HL-60/S4 treated with phorbol 12-myristate 13-acetate at 8.2 ng/mL for 4 days and 3 days (cell line): ENCODE measurements around the gene CTR9.

ENCODE experiments used
- in situ Hi-C: fragments of 300-500 bp; cut with MboI; formaldehyde crosslinking; loops from 2 replicates; pipeline ENCODE4 v1.15.0; 2022; ENCODE audit warnings: low sequenced_read_pairs

Gene CTR9

DNA sequence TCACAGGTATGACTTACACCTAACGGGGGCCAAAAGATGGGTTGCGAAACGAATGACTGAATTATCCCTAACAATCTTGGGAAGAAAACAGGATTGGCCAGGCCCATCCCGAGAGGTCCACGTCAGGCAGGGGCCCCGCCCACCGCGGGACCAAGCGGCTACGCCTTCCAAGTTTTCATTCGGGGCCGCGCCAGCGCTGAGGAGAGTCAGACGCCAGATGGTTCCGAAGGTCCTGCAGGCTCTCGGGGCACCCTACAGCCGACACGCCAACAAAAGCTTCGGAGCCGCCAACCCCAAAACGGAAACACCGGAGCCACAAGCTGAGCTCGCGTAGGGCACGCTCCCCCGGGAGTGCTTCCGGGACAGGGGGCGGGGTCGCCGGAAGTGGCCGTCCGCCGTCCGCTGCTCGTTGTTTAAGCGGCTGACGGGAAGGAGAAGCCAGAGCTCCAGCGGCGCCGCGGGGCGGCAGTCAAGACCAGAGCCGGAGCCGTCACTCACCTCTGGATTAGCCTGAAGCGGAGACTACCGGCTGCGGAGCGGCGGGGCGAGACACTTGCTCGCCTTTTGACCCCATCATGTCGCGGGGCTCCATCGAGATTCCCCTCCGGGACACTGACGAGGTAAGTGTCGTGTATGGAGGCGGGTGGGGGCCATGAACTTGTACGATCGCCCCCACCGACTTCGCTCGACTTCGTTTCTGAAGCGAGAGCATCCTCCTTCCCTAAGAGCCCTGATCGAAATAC lies at the start of gene CTR9:
Gene CTR9 (plus strand): TSS at position 409 of the 743 bp plus-strand sequence. CDS start 167 bp downstream, at position 576.
- in situ Hi-C loops: no loop called here

DNA sequence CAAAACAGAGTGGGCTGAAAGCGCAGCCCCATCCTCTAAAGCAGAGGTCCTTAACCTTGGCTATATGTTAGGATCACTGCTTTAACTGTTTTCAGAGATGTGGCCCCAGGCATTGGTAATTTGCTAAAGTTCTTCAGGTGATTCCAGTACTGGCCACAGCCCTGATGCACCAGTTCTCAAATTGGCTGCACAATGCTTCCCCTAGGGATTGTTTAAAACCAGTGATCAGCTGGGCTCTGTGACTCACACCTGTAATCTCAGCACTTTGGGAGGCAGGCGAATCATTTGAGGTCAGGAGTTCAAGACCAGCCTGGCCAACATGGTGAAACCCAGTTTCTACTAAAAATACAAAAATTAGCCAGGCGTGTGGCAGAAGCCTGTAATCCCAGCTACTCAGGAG lies 49.1 kb upstream of the CTR9 start:
- in situ Hi-C loops: no loop called here

DNA sequence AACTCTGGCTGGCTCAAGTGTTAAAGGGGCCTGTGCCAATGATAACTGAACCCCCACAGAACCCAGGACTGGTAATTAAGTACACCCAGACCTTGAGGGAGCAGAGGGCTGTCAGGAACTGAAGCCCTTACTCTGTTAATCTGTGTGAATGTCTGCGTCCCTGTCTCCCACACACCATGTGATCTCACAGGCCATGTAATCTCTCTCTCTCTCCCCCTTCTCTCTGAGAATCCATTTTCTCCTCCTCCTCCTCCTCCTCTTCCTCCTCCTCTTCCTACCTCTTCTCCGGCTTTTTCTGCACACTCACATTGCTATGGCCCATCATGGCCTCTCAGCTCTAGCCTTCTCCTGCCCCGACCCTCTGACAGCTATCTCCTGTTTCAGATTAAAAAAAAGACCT lies 42.9 kb upstream of the CTR9 start:
- in situ Hi-C loops: no loop called here

DNA sequence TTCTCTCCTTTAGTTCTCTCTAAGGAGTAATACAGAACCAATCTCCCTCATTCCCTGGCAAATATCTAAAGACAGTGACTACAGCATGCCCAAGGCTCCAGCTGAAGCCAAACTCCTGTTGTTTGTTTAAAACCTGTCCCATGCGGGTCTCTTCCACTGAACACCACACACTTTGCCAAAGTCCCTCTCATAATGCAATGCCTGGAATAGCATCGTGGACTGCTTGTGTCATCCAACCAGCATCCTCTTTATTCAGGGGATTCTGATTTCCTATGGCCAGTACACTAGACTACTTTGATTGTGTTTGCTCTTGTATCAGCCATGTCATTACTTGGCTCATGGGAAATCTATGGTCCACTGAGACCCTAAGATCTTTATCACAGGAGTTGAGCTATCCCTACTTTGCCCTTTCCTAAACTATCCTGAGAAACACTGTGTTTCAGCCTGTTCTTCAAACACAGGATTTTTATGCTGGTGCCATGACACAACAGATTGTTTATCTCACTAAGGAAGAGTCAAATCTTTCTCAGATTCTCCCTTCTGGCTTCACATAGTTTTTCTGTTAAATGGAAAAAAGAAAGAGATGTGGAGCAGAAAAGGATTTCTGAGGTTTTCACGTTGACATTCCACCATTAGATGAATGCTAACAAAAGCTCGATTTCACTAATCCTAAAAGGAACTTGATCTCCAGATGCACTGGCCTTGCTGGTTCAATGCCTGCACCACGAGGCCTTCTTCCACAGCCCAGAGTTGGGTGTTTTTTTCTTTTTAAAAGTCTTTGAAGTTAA lies 41.6 kb upstream of the CTR9 start:
- in situ Hi-C loops: no loop called here

DNA sequence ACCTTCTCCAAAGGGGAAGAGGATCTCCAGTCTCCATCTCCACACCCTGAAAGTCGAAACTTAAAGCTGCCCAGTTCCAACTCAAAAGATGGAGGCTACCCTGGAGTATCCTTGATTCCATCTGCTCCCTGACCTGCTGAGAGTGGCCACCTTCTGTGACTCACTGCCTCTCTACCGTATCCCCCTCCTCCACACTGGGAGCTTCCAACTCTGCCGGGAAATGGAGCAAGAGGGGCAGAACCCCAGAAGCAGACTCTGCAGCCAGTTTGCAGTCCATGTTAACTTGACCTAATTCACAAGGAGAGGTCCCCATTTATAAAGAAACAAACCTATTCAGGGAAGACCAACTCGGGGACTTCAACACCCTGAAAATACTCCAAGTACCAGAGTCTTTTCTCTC lies 35.5 kb upstream of the CTR9 start:
- in situ Hi-C loops: no loop called here

DNA sequence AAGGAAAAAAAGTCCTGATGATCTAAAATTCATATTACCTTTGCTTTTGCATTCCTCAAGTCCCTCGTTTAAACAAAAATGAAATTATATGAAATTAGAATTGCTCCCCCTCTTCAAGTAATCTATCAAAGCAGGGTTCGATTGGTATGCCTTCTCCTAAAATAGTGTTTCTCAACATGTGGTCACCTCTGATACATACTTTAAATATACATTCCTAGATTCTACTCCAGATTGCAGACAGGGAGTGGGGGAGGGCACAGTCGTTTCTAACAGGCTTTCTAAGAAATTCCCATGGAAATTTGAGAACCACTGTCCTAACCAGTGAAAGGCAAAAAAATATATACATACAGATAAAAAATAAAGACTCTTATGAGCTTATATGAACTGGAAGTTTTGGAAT lies 34.9 kb upstream of the CTR9 start:
- in situ Hi-C loops: no loop called here

DNA sequence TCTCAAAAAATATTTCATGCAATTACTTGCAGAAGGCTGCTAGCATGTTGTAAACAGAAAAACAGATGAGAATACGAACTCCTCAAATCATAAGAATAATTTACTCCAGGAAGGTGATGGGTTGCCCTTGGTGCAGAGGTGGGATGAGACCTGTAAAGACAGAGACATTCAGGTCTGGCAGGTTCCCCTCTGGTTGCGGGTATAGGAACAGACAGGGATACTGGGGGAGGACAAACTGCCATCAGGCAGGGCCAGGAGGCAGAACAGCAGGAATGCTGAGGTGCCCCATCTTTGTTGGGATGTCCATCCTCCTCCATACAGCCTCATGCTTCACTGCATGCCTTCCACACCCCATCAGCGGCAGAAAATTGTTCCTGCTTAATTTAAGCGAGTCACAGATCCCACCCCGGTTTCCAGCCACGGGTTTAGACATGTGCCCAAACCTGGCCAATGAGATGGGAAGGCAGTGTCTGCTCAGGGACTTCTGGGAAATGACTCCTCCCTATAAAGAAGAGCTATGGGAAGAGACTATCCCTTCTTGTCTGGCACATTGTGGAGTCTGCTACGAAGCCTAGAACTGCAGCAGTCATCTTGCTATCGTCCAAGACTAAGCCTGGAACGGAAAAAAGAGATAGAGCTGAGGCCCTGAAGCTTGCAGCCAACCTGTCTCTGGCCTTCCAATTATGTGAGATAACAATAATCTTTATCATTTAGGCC lies 34.3 kb upstream of the CTR9 start:
- in situ Hi-C loops: no loop called here

DNA sequence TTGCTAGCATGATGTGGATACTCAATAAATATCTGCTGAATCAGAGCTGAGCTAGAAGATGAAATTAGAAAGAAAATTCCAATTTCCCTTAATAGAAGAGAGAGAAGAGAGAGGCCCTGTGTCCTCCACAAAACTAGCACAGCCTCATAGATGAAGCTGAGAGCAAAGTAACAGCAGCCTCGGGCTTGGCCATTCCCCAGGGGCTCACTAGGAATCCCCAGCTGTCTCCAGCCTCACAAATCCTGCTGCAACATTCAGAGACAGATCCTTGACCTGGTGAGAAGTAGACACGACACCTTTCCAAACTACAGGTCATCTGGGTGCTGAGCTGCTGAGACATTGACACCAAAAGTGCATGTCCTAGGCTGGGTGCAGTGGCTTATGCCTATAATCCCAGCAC lies 31.4 kb upstream of the CTR9 start:
- in situ Hi-C loops: no loop called here

DNA sequence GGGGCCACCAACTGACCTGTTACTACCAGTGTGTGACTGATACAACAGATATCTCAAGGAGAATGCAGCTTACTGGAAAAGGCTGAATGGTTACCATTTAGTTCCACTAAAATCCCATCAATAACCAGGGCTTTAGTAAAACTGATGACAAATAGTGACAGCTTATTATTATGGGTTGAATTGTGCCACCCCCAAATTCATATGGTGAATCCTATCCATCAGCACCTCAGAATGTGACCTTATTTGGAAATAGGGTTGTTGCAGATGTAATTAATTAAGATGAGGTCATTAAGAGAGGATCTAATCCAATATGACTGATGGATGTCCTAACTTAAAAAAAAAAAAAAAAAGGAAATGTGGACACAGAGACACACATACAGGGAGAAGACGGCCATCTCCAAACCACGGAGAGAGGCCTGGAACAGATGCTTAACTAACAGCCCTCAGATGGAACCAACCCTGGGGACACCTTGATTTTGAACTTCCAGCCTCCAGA lies 30.1 kb upstream of the CTR9 start:
- in situ Hi-C loops: no loop called here

DNA sequence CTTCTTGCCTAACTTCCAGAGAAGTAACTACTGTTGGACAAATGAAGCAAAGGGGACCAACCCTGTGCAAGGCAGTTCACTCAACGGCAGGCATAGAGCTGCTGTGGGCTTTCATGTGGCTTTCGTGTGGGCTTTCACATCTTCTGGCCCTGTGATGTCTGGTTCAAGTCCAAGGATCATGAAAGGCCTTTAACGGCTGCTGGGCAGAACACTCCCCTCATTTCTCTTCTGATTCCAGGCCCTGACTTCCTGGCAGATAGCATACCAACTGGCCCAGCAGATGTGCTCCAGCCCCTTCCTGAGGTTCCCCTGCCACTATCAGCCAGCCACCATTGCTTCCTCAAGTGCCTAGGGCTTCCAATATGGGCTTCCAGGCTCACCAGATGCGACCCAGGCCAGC lies 28.7 kb upstream of the CTR9 start:
- in situ Hi-C loops: no loop called here

DNA sequence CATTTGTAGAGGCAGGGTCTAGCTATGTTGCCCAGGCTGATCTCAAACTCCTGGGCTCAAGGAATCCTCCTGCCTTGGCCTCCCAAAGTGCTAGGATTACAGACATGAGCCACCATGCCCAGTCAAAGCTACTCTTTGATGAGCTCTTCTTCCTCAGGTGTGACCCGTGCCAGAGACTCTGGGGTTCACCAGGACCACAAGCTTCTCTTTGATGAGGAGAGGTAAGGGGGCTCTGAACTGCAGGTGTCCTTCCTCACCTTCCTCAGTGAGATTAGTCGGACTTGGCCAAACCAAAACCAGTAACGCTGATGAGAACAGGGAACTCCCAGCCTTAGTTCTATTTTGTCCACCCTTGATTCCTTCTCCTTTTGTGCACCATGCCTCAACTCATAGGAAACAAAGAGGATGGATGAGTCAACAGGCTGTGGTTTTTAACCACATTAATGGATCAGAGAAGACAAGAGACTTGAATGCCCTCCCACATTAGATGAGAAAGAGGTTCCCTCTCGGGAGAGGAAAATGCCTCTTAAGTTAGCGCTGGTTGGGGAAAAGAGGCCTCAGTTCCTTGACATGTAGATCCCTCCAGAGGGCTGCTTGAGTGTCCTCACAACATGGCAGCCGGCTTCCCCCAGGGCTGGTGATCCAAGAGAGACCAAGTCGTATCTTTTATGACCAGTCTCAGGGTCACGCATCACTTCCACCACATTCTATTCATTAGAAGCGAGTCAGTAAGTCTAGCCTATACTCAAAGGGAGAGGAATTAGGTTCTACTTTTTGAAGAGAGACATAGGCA lies 25.7 kb upstream of the CTR9 start:
- in situ Hi-C loops: loop anchor here (25.0 kb wide), 2 partner anchors 213 to 313 kb away; no protein-coding TSS in a partner anchor

DNA sequence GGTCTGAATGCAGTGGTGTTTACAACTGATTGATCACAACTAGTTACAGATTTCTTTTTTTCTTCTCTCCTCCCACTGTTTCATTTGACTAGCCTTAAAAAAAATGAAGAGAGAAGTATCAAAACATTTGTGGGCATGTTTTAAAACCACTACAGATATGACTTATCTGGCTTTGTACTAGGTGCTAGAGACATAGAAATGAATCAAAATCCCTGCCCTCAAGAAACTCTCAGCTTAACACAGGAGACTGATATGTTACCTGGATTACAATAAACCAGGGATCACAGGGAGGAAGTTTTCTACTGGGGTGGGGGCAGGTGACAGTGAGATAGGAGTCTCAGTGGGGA lies 25.2 kb upstream of the CTR9 start:
- in situ Hi-C loops: loop anchor here (25.0 kb wide), 2 partner anchors 214 to 314 kb away; no protein-coding TSS in a partner anchor

DNA sequence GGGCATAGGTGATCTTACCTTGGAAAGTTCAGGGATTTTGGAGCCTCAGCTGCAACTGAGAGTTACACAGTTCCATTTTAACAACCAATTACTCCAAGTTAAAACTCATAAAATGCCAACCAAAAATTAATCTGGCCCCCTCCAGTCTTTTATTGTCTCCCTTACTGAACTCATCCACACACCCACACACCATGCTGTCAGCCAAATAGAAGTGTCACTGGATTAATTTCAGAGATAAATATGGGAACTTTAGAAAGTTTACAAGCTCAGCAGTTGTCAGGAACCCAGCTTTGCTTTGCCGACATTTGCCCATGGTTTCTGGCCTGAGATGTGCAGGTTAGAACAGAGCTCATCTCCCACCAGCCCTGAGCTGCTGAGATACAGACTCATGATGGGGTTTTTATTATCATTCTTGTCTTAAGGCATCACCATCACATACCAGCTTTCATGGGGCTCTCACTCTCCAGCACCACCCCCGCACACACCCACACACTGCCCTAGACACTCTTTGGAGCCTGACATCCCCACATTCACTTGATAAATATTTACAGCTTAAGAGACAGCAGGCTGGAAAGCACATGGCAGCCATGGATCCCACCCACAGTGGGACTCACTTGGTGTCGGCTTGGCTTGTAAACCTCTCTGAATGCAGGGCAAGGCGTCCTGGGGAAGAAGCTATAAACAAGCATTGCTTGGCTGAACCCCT lies 23.7 kb upstream of the CTR9 start:
- in situ Hi-C loops: loop anchor here (25.0 kb wide), 2 partner anchors 215 to 315 kb away; no protein-coding TSS in a partner anchor

DNA sequence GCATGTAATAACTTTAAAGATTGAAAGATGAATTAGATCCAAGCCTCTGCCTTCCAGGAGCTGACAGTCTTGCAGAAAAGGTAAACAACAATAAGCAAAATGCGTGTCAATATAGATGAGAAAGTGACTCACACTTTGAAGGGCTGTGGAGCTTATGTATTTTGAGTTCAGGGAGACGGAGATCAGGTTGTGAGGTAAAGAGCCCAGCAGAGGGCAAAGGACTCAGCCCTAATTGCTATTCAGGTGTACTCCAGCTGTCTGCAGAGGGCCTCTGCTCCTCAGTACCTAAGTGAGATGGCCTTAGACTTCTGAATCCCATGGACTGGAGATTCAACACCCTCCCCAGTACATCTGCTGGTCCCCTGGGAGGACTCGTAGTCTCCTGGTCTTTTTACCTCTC lies 22.9 kb upstream of the CTR9 start:
- in situ Hi-C loops: loop anchor here (25.0 kb wide), 2 partner anchors 216 to 316 kb away; no protein-coding TSS in a partner anchor

DNA sequence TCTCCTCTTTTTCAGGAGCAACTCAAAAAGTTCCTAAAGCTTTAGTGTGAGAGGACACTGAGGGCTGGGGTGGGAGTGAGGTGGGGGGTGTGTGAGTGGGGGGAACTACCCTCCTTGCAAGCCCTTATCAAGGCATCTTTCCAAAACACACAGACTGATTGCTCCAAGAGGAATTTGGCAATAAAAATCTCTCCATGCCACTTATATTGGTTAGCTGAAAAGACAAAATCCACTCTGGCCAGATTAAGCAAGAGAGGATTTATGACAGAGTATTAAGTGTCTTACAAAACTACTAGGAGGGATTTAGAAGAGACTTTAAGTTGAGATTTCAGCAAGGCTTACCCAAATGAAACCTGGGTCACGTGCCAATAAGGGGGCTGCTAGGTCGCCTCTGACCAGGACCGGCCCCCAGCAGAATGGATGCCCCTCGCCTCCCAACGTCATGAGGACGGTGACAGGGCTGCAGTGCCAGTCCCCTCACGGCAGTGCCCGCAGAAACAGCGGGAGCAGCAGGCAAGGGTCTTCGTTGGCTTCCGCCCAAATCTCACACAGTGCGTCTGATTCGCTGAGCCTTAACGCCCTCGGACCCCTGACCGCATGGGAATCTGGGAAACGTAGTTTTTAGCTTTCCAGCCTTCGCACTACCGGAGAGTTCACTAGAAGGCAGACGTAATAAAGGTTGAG lies 22.1 kb upstream of the CTR9 start:
- in situ Hi-C loops: loop anchor here (25.0 kb wide), 2 partner anchors 217 to 317 kb away; no protein-coding TSS in a partner anchor

DNA sequence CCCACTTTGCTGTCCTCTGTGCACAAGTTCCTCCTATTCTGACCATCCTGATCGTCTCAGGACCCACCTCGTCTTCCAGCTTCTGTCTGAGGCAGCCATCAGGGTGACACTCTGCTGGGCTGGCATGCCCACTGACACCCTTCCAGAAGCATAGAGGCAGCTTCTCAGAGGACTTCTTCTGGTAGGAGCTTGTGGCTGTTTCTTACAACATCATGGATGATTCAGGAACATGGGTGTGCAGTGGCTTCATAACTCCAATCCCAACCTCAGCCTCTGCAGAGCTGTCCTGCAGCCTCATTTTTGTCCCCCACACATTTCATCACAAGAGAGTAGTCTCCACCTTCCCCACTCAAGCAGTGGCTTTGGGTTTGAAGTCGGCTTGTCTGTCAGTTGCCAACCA lies 20.9 kb upstream of the CTR9 start:
- in situ Hi-C loops: loop anchor here (25.0 kb wide), 2 partner anchors 218 to 318 kb away; no protein-coding TSS in a partner anchor

DNA sequence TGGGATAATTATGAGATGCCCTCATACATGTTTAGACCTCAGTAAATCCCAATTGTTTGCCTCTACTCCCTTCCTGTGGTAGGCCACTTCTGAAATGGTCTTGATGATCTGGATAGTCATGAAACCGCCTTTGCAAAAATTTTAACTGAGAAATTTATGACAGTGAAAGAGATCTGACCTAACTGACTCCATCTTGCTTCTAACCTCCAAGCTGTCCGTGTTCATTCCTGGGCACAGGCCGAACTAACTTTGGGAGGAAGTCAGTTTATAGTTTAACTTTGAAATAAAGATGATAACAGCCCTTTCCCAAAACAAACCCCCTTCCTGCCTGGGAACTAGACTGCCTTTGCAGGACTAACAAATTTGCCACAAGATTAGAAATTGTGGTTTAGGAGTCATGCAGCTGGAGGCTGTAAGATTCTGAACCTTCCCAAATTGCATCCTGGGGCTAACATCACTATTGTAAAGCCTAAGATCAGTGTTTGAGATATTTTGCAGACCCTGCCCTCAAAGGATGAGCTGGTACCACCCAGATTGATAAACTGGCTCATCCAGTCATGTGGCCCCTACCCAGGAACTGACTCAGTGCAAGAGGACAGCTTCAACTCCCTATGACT lies 19.9 kb upstream of the CTR9 start:
- in situ Hi-C loops: loop anchor here (25.0 kb wide), 2 partner anchors 219 to 319 kb away; no protein-coding TSS in a partner anchor
